Neural crest cell (in vitro differentiated cells): ENCODE measurements around the gene ANO9. TPM values are rescaled to one million over a fixed set of nuclear protein-coding genes. Genes with fewer than 3 reads are reported as not detected.
"Not testable (repeated sequence)": the region's sequence is repeated elsewhere in the genome, so short reads cannot be mapped to it uniquely, and the experiment has no call there.

Experiments used
- DNase-seq: peaks from one replicate; pipeline ENCODE4 v3.0.0; 2021; ENCODE audit warnings: low read depth, mixed read lengths, low spot score
- H3K27ac Mint-ChIP-seq: one replicate; pipeline ENCODE4 v1.8.0; 2021; ENCODE audit warnings: mild to moderate bottlenecking, mixed read lengths; ENCODE audit not compliant: unreplicated experiment
- H3K27me3 Mint-ChIP-seq: 2 replicates; pipeline ENCODE4 v1.8.0; 2021; ENCODE audit warnings: low read depth, mild to moderate bottlenecking, mixed read lengths
- H3K36me3 Mint-ChIP-seq: 2 replicates; pipeline ENCODE4 v1.8.0; 2021; ENCODE audit warnings: low read depth, mild to moderate bottlenecking, mixed read lengths
- H3K4me1 Mint-ChIP-seq: 2 replicates; pipeline ENCODE4 v1.8.0; 2021; ENCODE audit warnings: mixed read lengths
- H3K4me3 Mint-ChIP-seq: one replicate; pipeline ENCODE4 v1.8.0; 2021; ENCODE audit warnings: mild to moderate bottlenecking, mixed read lengths
- H3K9me3 Mint-ChIP-seq: 2 replicates; pipeline ENCODE4 v1.8.0; 2021; ENCODE audit warnings: mixed read lengths
- total RNA-seq: library from RNA; stranded (reverse); gene quantifications from 2 replicates; pipeline ENCODE4 v1.2.1, GENCODE V29; 2021
- TF ChIP-seq, protein P1 (sequence below): fragments of 200-600 bp; sonication (generic); conservative IDR thresholded peaks from 2 replicates; pipeline ENCODE4 v1.5.0; 2021; ENCODE audit warnings: antibody characterized with exemption, mild to moderate bottlenecking

The ANO9 gene
- total RNA-seq, 1 donor from 2014 or later: not detected

DNA sequence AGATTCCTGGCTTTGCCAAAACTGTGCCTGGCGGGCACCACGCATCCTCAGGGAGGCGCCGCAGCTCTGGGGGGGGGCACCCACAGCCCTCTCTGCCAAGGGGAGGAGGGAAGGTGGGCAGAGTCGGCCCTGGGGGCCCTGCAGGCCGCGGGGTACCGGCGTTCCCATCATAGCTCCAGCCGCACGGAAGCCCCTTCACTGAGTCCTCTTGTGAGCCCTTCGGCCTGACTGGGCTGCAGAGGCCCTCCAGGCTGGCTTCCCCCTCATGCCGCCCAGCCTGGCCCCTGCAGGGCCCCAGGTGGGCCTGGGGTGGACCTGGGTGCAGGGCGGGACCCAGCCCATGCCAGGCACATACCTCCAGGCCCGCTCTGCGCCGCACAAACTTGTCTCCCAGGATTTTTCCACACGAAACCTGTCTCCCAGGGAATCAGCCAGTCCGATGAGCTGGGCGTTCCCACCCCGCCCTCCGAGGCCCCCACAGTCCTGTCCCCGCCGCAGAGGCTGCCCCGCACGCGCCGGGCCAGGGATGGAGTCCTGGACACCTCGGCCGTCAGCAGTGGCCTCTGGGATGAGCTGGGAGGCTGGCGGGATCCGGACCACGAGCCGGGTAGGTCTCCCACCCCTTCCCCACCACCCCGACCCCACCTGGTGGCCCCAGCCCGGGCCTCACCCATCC lies 49.6 kb downstream of the ANO9 start:
- Mint-ChIP-seq H3K27ac (no peak overlapping the region), H3K27me3 (peaks cover 4% of the 10 kb centered on the region), H3K36me3 (peaks cover under 1% of the 10 kb centered on the region), H3K4me3 (no peak overlapping the region), H3K4me1 (no peaks in the 10 kb centered on the region), H3K9me3 (peaks cover under 1% of the 10 kb centered on the region)
- TF ChIP-seq, protein P1, sequence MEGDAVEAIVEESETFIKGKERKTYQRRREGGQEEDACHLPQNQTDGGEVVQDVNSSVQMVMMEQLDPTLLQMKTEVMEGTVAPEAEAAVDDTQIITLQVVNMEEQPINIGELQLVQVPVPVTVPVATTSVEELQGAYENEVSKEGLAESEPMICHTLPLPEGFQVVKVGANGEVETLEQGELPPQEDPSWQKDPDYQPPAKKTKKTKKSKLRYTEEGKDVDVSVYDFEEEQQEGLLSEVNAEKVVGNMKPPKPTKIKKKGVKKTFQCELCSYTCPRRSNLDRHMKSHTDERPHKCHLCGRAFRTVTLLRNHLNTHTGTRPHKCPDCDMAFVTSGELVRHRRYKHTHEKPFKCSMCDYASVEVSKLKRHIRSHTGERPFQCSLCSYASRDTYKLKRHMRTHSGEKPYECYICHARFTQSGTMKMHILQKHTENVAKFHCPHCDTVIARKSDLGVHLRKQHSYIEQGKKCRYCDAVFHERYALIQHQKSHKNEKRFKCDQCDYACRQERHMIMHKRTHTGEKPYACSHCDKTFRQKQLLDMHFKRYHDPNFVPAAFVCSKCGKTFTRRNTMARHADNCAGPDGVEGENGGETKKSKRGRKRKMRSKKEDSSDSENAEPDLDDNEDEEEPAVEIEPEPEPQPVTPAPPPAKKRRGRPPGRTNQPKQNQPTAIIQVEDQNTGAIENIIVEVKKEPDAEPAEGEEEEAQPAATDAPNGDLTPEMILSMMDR: no peak
- no peak for DNase-seq

DNA sequence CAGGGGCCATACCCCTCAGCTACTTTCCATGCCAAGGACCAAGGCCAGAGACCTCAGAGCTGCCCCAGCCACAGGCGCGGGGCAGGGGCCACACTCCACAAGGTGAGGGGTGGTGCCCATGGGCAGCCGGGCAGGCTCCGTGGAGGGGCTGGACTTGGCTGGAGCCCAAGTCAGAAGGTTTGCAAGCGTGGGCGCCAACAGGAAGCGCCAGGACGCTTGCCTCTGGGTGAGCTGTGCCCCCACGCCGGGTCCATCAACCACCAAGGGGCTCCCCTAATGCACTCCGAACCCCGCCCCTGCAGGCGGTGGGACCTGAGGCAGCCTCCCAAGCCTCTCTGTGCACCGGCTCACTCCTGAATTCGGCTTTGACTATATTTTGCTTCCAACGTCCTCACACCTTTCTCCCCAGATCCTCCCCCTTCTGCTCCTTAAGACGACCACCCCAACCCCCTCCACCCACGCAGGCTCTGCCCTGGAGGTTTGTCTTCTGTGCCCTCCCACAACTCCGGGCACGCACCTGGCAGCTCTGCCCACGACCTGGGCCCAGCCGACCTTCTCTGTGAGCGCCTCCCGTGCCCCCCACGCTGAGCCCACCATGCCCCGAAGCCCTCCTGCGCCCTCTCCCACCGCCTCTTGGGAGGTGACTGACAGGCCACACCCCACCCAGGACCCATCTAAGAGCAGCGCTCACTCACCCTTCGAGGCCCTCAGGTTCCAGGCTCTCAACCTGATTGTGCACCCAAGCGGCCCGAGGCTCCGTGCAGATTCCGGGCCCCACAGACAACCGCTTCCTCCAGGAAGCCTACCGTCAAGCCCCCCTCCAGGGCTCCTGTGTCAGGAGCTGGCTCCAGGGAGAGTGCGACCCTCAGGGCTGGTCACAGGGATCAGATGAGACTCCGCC lies 50.4 kb downstream of the ANO9 start:
- no peak overlapping the region for H3K27ac Mint-ChIP-seq
- TF ChIP-seq, protein P1: no peak
- peaks cover 4% of the 10 kb centered on the region for H3K27me3 Mint-ChIP-seq
- peaks cover 2% of the 10 kb centered on the region for H3K36me3 Mint-ChIP-seq
- no peaks in the 10 kb centered on the region for H3K4me1 Mint-ChIP-seq
- DNase-seq: no peak
- no peak overlapping the region for H3K4me3 Mint-ChIP-seq
- peaks cover 3% of the 10 kb centered on the region for H3K9me3 Mint-ChIP-seq

DNA sequence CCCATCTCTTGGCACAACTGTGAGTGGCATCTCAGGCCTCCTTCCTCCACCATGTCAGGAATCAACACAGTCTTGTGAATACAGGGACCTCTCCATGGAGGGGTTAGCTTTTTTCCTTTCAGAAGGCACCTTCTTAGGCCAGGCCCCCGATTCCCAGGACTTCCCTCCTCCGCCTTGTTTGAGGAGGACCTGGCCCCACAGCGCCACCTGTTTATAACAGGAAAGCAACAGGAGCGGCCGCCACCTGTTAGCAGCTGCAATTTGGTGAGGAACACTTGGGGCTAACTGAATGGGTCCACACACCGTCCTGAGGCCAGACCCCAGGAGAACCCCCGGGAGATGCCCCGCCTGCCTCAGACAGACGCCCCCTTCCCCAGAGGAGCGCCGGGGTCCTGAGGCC lies 51.6 kb downstream of the ANO9 start:
- DNase-seq: no peak
- Mint-ChIP-seq H3K27ac (no peak overlapping the region), H3K9me3 (peaks cover 3% of the 10 kb centered on the region)

DNA sequence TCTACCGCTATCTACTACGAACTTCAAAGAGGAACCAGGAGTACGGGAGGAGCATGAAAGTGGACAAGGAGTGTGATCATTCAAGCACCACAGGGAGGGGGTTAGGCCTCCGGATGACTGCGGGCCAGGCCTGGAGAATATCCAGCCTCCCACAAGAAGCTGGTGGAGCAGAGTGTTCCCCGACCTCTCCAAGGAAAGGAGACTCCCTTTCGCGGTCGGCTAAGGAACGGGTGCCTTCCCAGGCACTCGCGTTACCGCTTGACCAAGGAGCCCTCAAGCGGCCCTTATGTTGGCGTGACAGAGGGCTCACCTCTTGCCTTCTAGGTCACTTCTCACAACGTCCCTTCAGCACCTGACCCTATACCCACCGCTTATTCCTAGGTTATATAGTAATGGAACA lies 52.4 kb downstream of the ANO9 start:
- not testable (repeated sequence) for H3K4me3 Mint-ChIP-seq, H3K9me3 Mint-ChIP-seq, H3K27ac Mint-ChIP-seq, H3K4me1 Mint-ChIP-seq, H3K36me3 Mint-ChIP-seq, DNase-seq, H3K27me3 Mint-ChIP-seq

More for the DNA sequence above, 51.6 kb downstream of the ANO9 start:
- H3K4me1 Mint-ChIP-seq: no peaks in the 10 kb centered on the region
- peaks cover 2% of the 10 kb centered on the region for H3K36me3 Mint-ChIP-seq
- no peak overlapping the region for H3K4me3 Mint-ChIP-seq
- peaks cover 4% of the 10 kb centered on the region for H3K27me3 Mint-ChIP-seq
- TF ChIP-seq, protein P1: no peak

DNA sequence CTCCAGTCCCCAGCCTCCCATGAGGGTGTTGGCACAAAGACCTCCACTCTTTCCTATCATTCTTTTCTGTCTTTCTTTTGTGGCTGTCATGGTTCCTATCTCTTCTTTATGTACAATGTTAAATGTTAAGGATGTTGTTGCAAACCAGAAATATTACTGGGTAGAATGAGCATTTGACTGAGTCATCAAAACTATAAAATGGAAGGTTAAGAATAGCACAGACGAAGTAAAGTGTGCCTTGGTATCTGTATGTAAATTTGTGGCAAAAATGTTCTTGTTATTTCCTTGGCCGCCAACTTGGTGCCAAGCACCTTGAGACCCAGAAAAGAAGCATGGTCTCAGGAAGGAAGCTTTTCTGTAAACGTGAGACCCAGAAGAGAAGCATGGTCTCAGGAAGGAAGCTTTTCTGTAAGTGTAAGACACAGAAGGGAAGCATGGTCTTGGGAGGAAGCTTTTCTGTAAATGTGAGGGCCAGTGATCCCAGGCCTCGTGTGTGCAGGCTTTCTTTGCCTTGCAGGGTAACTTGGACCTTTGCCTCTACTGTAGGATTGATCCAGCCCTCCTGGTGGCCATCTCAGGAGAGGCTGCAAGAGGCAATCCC lies 54.5 kb downstream of the ANO9 start:
- no peak for DNase-seq
- H3K27ac Mint-ChIP-seq: no peak overlapping the region
- H3K4me1 Mint-ChIP-seq: peaks cover 6% of the 10 kb centered on the region
- H3K4me3 Mint-ChIP-seq: peak overlapping the region; percentile 8
- TF ChIP-seq, protein P1: no peak
- peaks cover 8% of the 10 kb centered on the region for H3K36me3 Mint-ChIP-seq
- peaks cover 6% of the 10 kb centered on the region for H3K27me3 Mint-ChIP-seq
- peaks cover 3% of the 10 kb centered on the region for H3K9me3 Mint-ChIP-seq
